NT2/D1 (cell line): ENCODE measurements around the gene SPACDR.

ENCODE experiments used
- SUZ12 ChIP-seq: IDR thresholded peaks from 2 replicates; pipeline ENCODE4 v1.6.1; 2011; ENCODE audit not compliant: insufficient read length, insufficient read depth; ENCODE audit errors: extremely low read depth
- YY1 ChIP-seq: IDR thresholded peaks from 2 replicates; pipeline ENCODE4 v1.6.1; 2011; ENCODE audit not compliant: insufficient read length, insufficient read depth
- ZNF274 ChIP-seq: IDR thresholded peaks from 2 replicates; pipeline ENCODE4 v1.6.1; 2011; ENCODE audit warnings: mild to moderate bottlenecking, low read depth, low read length

GRCh38 chr7:100419660-100420226, 44.3 kb downstream of the SPACDR start:
- TF ChIP-seq YY1: no peak
- TF ChIP-seq SUZ12: no peak
- no peak for TF ChIP-seq ZNF274
